ENCODE measurements around the gene SLC7A10.
"Not testable (repeated sequence)": the region's sequence is repeated elsewhere in the genome, so short reads cannot be mapped to it uniquely, and the experiment has no call there.

Gene SLC7A10

GRCh38 chr19:33175156-33175782 is 50.4 kb downstream of the SLC7A10 start:
- DNase-seq: no peak

GRCh38 chr19:33174186-33174585 is 51.5 kb downstream of the SLC7A10 start:
- no peak for DNase-seq

GRCh38 chr19:33171916-33172359 is 53.7 kb downstream of the SLC7A10 start:
- DNase-seq: no peak

- no peak for DNase-seq
Observed at GRCh38 chr19:33171222-33171795, 54.3 kb downstream of the SLC7A10 start.

- no peak for DNase-seq
Observed at GRCh38 chr19:33168528-33168927, 57.1 kb downstream of the SLC7A10 start.

- DNase-seq: no peak
Observed at GRCh38 chr19:33167438-33167837, 58.2 kb downstream of the SLC7A10 start.

GRCh38 chr19:33166037-33166436 is 59.6 kb downstream of the SLC7A10 start:
- DNase-seq: not testable (repeated sequence)

GRCh38 chr19:33163481-33163880 is 62.2 kb downstream of the SLC7A10 start:
- DNase-seq: no peak

GRCh38 chr19:33161201-33161600 is 64.4 kb downstream of the SLC7A10 start:
- DNase-seq: no peak

- no peak for DNase-seq
Observed at GRCh38 chr19:33159893-33160292, 65.8 kb downstream of the SLC7A10 start.

GRCh38 chr19:33159149-33159548 is 66.5 kb downstream of the SLC7A10 start:
- no peak for DNase-seq
